Ishikawa (cell line): ENCODE results near the gene PTGER1.

ENCODE experiments used
- CEBPB ChIP-seq: IDR thresholded peaks from 2 replicates; pipeline ENCODE4 v1.6.1; 2012
- CREB1 ChIP-seq: IDR thresholded peaks from 2 replicates; pipeline ENCODE4 v1.6.1; 2012; ENCODE audit warnings: low read depth
- EGR1 ChIP-seq: IDR thresholded peaks from 2 replicates; pipeline ENCODE4 v1.6.1; 2012
- EP300 ChIP-seq: IDR thresholded peaks from 2 replicates; pipeline ENCODE4 v1.6.1; 2012; ENCODE audit warnings: borderline replicate concordance
- FOXM1 ChIP-seq: IDR thresholded peaks from 2 replicates; pipeline ENCODE4 v1.6.1; 2012; ENCODE audit warnings: low read depth, borderline replicate concordance
- NFIC ChIP-seq: IDR thresholded peaks from 2 replicates; pipeline ENCODE4 v1.6.1; 2012
- RAD21 ChIP-seq: IDR thresholded peaks from 2 replicates; pipeline ENCODE4 v1.6.1; 2012; ENCODE audit warnings: low read depth
- TAF1 ChIP-seq: IDR thresholded peaks from 2 replicates; pipeline ENCODE4 v1.6.1; 2012; ENCODE audit warnings: low read depth, mild to moderate bottlenecking
- TCF12 ChIP-seq: IDR thresholded peaks from 2 replicates; pipeline ENCODE4 v1.6.1; 2012; ENCODE audit warnings: low read depth
- TEAD4 ChIP-seq: IDR thresholded peaks from 2 replicates; pipeline ENCODE4 v1.6.1; 2012
- YY1 ChIP-seq: IDR thresholded peaks from 2 replicates; pipeline ENCODE4 v1.6.1; 2012; ENCODE audit warnings: low read depth
- ZBTB7A ChIP-seq: IDR thresholded peaks from 2 replicates; pipeline ENCODE4 v1.6.1; 2012; ENCODE audit warnings: low read depth
- TF ChIP-seq, protein P1 (sequence below): IDR thresholded peaks from 2 replicates; pipeline ENCODE4 v1.6.1; 2012; ENCODE audit warnings: low read depth, mild to moderate bottlenecking
- TF ChIP-seq, protein P2 (sequence below): IDR thresholded peaks from 2 replicates; pipeline ENCODE4 v1.6.1; 2012
- TF ChIP-seq, protein P3 (sequence below): IDR thresholded peaks from 2 replicates; pipeline ENCODE4 v1.6.1; 2012

Gene PTGER1

DNA sequence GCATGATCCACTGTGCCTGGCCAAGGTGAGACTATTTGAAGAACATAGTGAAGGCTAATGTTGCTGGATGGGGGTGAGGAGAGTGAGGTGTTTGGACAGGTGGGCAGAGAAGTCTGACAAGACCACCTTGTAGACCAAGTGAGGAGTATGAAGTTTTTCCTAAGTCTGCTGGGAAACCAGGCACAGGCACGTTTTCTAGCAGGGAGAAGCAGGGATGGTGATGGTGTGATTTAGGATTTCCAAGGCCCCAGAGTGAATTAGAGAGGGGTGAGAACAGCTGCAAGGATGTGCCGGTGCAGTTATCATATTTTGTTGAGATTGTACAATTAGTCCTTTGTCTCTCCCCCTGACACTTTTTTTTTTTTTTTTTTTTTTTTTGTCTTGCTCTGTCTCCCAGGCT lies 47.7 kb downstream of the PTGER1 start:
- TF ChIP-seq RAD21 (no peak), EP300 (no peak), NFIC (no peak), FOXM1 (no peak), YY1 (no peak), CEBPB (no peak)
- TF ChIP-seq, protein P1, sequence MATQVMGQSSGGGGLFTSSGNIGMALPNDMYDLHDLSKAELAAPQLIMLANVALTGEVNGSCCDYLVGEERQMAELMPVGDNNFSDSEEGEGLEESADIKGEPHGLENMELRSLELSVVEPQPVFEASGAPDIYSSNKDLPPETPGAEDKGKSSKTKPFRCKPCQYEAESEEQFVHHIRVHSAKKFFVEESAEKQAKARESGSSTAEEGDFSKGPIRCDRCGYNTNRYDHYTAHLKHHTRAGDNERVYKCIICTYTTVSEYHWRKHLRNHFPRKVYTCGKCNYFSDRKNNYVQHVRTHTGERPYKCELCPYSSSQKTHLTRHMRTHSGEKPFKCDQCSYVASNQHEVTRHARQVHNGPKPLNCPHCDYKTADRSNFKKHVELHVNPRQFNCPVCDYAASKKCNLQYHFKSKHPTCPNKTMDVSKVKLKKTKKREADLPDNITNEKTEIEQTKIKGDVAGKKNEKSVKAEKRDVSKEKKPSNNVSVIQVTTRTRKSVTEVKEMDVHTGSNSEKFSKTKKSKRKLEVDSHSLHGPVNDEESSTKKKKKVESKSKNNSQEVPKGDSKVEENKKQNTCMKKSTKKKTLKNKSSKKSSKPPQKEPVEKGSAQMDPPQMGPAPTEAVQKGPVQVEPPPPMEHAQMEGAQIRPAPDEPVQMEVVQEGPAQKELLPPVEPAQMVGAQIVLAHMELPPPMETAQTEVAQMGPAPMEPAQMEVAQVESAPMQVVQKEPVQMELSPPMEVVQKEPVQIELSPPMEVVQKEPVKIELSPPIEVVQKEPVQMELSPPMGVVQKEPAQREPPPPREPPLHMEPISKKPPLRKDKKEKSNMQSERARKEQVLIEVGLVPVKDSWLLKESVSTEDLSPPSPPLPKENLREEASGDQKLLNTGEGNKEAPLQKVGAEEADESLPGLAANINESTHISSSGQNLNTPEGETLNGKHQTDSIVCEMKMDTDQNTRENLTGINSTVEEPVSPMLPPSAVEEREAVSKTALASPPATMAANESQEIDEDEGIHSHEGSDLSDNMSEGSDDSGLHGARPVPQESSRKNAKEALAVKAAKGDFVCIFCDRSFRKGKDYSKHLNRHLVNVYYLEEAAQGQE, result no peak

DNA sequence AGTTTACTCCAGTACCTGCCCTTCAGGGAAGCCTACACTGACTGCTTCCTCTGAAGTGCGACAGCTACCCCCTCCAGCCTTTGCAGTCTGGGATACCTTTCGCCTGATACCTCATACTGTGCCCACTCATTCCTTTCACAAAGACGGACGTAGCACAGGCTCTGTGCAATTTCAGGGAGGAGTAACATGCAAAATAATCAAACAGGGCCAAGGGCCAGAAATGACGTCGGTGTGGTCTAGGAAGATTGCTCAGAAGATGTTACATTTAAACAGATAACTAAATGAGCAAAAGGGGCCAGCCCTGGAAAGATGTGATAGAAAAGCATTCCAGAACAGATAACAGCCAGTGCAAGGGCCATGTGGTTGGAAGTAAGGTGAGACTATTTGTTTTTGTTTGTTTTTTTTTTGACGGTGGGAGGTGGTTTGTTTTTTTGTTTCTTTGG lies 49.4 kb downstream of the PTGER1 start:
- TF ChIP-seq YY1, result no peak
- no peak for TF ChIP-seq EP300
- TF ChIP-seq, protein P2, sequence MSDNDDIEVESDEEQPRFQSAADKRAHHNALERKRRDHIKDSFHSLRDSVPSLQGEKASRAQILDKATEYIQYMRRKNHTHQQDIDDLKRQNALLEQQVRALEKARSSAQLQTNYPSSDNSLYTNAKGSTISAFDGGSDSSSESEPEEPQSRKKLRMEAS, result no peak
- no peak for TF ChIP-seq RAD21
- TF ChIP-seq TAF1, result no peak
- no peak for TF ChIP-seq EGR1
- TF ChIP-seq CEBPB, result no peak
- no peak for TF ChIP-seq NFIC
- no peak for TF ChIP-seq CREB1
- no peak for TF ChIP-seq ZBTB7A
- TF ChIP-seq, protein P3, sequence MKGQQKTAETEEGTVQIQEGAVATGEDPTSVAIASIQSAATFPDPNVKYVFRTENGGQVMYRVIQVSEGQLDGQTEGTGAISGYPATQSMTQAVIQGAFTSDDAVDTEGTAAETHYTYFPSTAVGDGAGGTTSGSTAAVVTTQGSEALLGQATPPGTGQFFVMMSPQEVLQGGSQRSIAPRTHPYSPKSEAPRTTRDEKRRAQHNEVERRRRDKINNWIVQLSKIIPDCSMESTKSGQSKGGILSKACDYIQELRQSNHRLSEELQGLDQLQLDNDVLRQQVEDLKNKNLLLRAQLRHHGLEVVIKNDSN, result no peak
- TF ChIP-seq FOXM1, result no peak
- TF ChIP-seq TEAD4, result no peak
- no peak for TF ChIP-seq TCF12
- TF ChIP-seq, protein P1, result no peak
